ENCODE measurements around the gene IDS.

The IDS gene

DNA sequence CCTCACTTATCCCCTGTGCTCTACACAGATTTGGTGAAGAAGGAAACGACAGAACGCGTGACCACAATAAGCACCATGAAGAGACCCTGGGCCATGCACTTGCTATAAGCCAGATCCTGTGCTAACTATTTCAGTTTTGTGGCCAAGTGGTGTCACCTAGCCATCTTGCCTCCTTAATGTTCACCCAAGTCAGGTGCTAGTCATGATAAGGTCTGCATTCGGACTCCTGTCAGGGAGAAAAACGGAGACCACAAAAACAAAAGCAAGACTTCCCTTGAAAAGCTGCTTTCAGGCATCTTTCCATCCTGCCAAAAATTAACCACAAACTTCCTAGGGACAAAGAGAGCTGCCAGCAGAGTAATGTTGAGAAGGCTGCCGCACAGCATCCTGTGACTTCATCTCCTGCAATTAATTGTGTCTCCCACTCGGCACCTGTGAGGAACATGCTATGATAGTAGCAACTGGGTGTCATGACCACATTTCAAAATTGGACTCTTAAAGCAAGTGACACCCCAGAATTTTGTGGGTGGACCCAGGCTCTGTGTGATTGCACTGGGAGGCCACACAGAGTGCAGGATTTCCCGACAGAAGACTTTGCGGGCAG lies 8.8 kb upstream of the IDS start:
- TF ChIP-seq, protein P1, sequence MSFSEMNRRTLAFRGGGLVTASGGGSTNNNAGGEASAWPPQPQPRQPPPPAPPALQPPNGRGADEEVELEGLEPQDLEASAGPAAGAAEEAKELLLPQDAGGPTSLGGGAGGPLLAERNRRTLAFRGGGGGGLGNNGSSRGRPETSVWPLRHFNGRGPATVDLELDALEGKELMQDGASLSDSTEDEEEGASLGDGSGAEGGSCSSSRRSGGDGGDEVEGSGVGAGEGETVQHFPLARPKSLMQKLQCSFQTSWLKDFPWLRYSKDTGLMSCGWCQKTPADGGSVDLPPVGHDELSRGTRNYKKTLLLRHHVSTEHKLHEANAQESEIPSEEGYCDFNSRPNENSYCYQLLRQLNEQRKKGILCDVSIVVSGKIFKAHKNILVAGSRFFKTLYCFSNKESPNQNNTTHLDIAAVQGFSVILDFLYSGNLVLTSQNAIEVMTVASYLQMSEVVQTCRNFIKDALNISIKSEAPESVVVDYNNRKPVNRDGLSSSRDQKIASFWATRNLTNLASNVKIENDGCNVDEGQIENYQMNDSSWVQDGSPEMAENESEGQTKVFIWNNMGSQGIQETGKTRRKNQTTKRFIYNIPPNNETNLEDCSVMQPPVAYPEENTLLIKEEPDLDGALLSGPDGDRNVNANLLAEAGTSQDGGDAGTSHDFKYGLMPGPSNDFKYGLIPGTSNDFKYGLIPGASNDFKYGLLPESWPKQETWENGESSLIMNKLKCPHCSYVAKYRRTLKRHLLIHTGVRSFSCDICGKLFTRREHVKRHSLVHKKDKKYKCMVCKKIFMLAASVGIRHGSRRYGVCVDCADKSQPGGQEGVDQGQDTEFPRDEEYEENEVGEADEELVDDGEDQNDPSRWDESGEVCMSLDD (tag by site-specific recombination; IDR thresholded peaks at IDR 0.05): no peak
- no peak for TF ChIP-seq ZEB2 (tag by site-specific recombination; IDR thresholded peaks at IDR 0.05)
- TF ChIP-seq, protein P2, sequence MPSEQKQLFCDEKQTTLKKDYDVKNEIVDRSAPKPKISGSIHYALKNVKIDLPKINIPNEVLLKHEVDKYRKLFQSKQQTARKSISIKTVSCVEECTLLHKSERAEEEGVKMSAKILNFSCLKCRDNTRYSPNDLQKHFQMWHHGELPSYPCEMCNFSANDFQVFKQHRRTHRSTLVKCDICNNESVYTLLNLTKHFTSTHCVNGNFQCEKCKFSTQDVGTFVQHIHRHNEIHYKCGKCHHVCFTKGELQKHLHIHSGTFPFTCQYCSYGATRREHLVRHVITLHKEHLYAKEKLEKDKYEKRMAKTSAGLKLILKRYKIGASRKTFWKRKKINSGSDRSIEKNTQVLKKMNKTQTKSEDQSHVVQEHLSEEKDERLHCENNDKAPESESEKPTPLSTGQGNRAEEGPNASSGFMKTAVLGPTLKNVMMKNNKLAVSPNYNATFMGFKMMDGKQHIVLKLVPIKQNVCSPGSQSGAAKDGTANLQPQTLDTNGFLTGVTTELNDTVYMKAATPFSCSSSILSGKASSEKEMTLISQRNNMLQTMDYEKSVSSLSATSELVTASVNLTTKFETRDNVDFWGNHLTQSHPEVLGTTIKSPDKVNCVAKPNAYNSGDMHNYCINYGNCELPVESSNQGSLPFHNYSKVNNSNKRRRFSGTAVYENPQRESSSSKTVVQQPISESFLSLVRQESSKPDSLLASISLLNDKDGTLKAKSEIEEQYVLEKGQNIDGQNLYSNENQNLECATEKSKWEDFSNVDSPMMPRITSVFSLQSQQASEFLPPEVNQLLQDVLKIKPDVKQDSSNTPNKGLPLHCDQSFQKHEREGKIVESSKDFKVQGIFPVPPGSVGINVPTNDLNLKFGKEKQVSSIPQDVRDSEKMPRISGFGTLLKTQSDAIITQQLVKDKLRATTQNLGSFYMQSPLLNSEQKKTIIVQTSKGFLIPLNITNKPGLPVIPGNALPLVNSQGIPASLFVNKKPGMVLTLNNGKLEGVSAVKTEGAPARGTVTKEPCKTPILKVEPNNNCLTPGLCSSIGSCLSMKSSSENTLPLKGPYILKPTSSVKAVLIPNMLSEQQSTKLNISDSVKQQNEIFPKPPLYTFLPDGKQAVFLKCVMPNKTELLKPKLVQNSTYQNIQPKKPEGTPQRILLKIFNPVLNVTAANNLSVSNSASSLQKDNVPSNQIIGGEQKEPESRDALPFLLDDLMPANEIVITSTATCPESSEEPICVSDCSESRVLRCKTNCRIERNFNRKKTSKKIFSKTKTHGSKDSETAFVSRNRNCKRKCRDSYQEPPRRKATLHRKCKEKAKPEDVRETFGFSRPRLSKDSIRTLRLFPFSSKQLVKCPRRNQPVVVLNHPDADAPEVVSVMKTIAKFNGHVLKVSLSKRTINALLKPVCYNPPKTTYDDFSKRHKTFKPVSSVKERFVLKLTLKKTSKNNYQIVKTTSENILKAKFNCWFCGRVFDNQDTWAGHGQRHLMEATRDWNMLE (tag by site-specific recombination; conservative IDR thresholded peaks at IDR 0.05; ENCODE audit: low read depth): no peak
- TF ChIP-seq, protein P3, sequence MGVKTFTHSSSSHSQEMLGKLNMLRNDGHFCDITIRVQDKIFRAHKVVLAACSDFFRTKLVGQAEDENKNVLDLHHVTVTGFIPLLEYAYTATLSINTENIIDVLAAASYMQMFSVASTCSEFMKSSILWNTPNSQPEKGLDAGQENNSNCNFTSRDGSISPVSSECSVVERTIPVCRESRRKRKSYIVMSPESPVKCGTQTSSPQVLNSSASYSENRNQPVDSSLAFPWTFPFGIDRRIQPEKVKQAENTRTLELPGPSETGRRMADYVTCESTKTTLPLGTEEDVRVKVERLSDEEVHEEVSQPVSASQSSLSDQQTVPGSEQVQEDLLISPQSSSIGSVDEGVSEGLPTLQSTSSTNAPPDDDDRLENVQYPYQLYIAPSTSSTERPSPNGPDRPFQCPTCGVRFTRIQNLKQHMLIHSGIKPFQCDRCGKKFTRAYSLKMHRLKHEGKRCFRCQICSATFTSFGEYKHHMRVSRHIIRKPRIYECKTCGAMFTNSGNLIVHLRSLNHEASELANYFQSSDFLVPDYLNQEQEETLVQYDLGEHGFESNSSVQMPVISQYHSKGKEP (tag by site-specific recombination; IDR thresholded peaks at IDR 0.05): no peak
- TF ChIP-seq ZFP3 (tag by site-specific recombination; IDR thresholded peaks at IDR 0.05; ENCODE audit: low read depth): no peak
- TF ChIP-seq PRDM1 (tag by site-specific recombination; IDR thresholded peaks at IDR 0.05): no peak
- TF ChIP-seq ZBTB17 (tag by site-specific recombination; IDR thresholded peaks at IDR 0.05): no peak
- no peaks in the 10 kb centered on the region for H3K4me1 ChIP-seq (ENCODE audit: control insufficient read depth, insufficient read depth, low read length)
- ChIA-PET CTCF (interaction anchor here (0.5 to 1.1 kb wide), 3 partner anchors 9 to 136 kb away, joined by 3 read pairs; no protein-coding TSS in a partner anchor), POLR2A (no interaction called here)
- H3K36me3 ChIP-seq (ENCODE audit: control insufficient read depth in 2 of 2, insufficient read depth in 1 of 2, low read length in 2 of 2): no peaks in the 10 kb centered on the region
- H3K4me3 ChIP-seq (ENCODE audit: low read depth, low read length): no peak overlapping the region
- H3K27ac ChIP-seq (ENCODE audit: extremely low read depth, low read depth, low read length): no peak overlapping the region
- H3K9me3 ChIP-seq (ENCODE audit: control insufficient read depth, insufficient read depth, low read depth, low read length): no peaks in the 10 kb centered on the region

DNA sequence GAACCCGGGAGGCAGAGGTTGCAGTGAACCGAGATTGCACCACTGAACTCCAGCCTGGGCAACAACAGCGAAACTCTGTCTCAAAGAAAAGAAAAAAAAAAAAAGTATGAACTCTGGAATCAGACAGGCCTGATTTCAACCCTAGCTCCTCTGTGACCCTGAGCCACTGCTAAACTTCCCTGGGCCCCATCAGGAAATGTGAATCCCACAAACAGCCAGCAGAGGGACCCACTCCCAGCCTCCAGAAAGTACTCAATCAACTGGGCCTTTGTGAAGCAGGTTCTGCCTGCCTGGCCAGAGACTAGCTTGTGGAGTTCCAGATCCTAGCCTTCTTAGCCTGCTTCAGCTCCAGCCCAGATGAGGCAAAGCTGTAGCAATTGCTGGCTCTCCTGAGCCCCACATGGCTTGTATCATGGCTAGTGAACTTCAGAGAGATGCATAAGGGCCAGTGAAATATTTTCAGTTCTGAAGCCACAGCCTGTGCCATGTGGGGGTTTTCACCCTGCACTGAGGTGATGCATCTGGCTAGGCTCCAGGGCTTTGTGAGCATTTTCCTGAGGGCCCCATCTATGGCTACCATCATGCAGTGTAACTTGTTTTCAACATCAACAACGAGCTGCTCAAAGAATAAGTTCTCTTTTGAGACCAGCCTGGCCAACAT lies 7.2 kb upstream of the IDS start:
- TF ChIP-seq ZNF600 (tag by site-specific recombination; IDR thresholded peaks at IDR 0.05): 0 out of 2 replicates have a peak, but pooled peaks have one; percentile 32
- peak; percentile 61; the same call in 1 of the 2 replicates for TF ChIP-seq ZFP69B (tag by site-specific recombination; IDR thresholded peaks at IDR 0.05)
- TF ChIP-seq WT1 (tag by site-specific recombination; IDR thresholded peaks at IDR 0.05): no peak
- TF ChIP-seq, protein P4, sequence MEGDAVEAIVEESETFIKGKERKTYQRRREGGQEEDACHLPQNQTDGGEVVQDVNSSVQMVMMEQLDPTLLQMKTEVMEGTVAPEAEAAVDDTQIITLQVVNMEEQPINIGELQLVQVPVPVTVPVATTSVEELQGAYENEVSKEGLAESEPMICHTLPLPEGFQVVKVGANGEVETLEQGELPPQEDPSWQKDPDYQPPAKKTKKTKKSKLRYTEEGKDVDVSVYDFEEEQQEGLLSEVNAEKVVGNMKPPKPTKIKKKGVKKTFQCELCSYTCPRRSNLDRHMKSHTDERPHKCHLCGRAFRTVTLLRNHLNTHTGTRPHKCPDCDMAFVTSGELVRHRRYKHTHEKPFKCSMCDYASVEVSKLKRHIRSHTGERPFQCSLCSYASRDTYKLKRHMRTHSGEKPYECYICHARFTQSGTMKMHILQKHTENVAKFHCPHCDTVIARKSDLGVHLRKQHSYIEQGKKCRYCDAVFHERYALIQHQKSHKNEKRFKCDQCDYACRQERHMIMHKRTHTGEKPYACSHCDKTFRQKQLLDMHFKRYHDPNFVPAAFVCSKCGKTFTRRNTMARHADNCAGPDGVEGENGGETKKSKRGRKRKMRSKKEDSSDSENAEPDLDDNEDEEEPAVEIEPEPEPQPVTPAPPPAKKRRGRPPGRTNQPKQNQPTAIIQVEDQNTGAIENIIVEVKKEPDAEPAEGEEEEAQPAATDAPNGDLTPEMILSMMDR (tag by site-specific recombination; IDR thresholded peaks at IDR 0.05): peak; percentile 41
- TF ChIP-seq ZNF654 (tag by site-specific recombination; IDR thresholded peaks at IDR 0.05; ENCODE audit: low read depth): peak; percentile 55
- TF ChIP-seq ZFP3 (tag by site-specific recombination; IDR thresholded peaks at IDR 0.05; ENCODE audit: low read depth): no peak
- no peaks in the 10 kb centered on the region for H3K9me3 ChIP-seq (ENCODE audit: control insufficient read depth, insufficient read depth, low read depth, low read length)
- no peaks in the 10 kb centered on the region for H3K36me3 ChIP-seq (ENCODE audit: control insufficient read depth in 2 of 2, insufficient read depth in 1 of 2, low read length in 2 of 2)
- CTCF ChIA-PET: interaction anchor here (0.5 to 2.1 kb wide), 27 partner anchors 8 to 1522 kb away, joined by 3 to 17 read pairs (median 3); partner anchors contain the start of gene EOLA1
- POLR2A ChIA-PET: interaction anchor here (0.7 to 0.8 kb wide), 3 partner anchors 9 to 28 kb away, joined by 4 read pairs; partner anchors contain the start of gene EOLA1
- H3K4me1 ChIP-seq (ENCODE audit: control insufficient read depth, insufficient read depth, low read length): no peaks in the 10 kb centered on the region
- no peak overlapping the region for H3K27ac ChIP-seq (ENCODE audit: extremely low read depth, low read depth, low read length)
- H3K4me3 ChIP-seq (ENCODE audit: low read depth, low read length): no peak overlapping the region

Measured in HEK293 (cell line).